HG02798 (cell line): Measurements from ENCODE around the gene SLC2A9.

Source experiments
- ATAC-seq: cut with Tn5 transposase; IDR thresholded peaks from one replicate; pipeline ENCODE4 v1.9.1; 2021; ENCODE audit warnings: mild to moderate bottlenecking; ENCODE audit not compliant: unreplicated experiment, poor library complexity

SLC2A9 gene

GRCh38 chr4:10046471-10046870, 25.2 kb upstream of the SLC2A9 start:
- ATAC-seq, result no peak

GRCh38 chr4:10045481-10045880, 24.2 kb upstream of the SLC2A9 start:
- no peak for ATAC-seq

GRCh38 chr4:10041036-10041435, 19.7 kb upstream of the SLC2A9 start:
- ATAC-seq, result no peak

- peak; percentile 44 for ATAC-seq
These were observed 19.0 kb upstream of the SLC2A9 start for GRCh38 chr4:10040049-10040892.

- ATAC-seq, result no peak
These were observed 15.6 kb upstream of the SLC2A9 start for GRCh38 chr4:10036807-10037342.

GRCh38 chr4:10035130-10035529, 13.8 kb upstream of the SLC2A9 start:
- no peak for ATAC-seq

- no peak for ATAC-seq
These were observed 13.4 kb upstream of the SLC2A9 start for GRCh38 chr4:10034612-10035104.

GRCh38 chr4:10034136-10034535, 12.8 kb upstream of the SLC2A9 start:
- no peak for ATAC-seq

GRCh38 chr4:10033191-10033881, 12.0 kb upstream of the SLC2A9 start:
- ATAC-seq, result no peak

- ATAC-seq, result no peak
These were observed 11.3 kb upstream of the SLC2A9 start for GRCh38 chr4:10032625-10033024.

GRCh38 chr4:10031668-10032590, 10.6 kb upstream of the SLC2A9 start:
- ATAC-seq, result no peak

- no peak for ATAC-seq
These were observed 9.8 kb upstream of the SLC2A9 start for GRCh38 chr4:10030972-10031667.

GRCh38 chr4:10029403-10029802, 8.1 kb upstream of the SLC2A9 start:
- no peak for ATAC-seq

GRCh38 chr4:10028910-10029309, 7.6 kb upstream of the SLC2A9 start:
- ATAC-seq, result no peak

GRCh38 chr4:10026485-10026884, 5.2 kb upstream of the SLC2A9 start:
- ATAC-seq, result no peak

- ATAC-seq, result no peak
These were observed 4.0 kb upstream of the SLC2A9 start for GRCh38 chr4:10025230-10025806.

- no peak for ATAC-seq
These were observed 3.0 kb upstream of the SLC2A9 start for GRCh38 chr4:10024303-10024702.

- no peak for ATAC-seq
These were observed 2.5 kb upstream of the SLC2A9 start for GRCh38 chr4:10023806-10024205.

- ATAC-seq, result no peak
These were observed 1.7 kb upstream of the SLC2A9 start for GRCh38 chr4:10023050-10023419.
